Thyroid gland (tissue), 4 donors: ENCODE measurements around the gene TRIB2.

ENCODE experiments used
- POLR2A ChIP-seq, 2 donors: fragments of 450-650 bp; IDR thresholded peaks; one replicate each; pipeline ENCODE4 v1.6.1; 2017; ENCODE audit warnings: antibody characterized with exemption in 2 of 2, mild to moderate bottlenecking in 2 of 2, moderate library complexity in 1 of 2
- TF ChIP-seq, protein P1 (sequence below), 6 experiments: fragments of 200-600 bp in 3 of 6; fragments of 450-650 bp in 3 of 6; sonication (generic) in 3 of 6; IDR thresholded peaks; one replicate each; pipeline ENCODE4 v1.5.1; 2016 to 2019; ENCODE audit warnings: antibody characterized with exemption in 6 of 6, mild to moderate bottlenecking in 2 of 6, inconsistent platforms in 1 of 6, moderate library complexity in 1 of 6

- TF ChIP-seq, protein P1, sequence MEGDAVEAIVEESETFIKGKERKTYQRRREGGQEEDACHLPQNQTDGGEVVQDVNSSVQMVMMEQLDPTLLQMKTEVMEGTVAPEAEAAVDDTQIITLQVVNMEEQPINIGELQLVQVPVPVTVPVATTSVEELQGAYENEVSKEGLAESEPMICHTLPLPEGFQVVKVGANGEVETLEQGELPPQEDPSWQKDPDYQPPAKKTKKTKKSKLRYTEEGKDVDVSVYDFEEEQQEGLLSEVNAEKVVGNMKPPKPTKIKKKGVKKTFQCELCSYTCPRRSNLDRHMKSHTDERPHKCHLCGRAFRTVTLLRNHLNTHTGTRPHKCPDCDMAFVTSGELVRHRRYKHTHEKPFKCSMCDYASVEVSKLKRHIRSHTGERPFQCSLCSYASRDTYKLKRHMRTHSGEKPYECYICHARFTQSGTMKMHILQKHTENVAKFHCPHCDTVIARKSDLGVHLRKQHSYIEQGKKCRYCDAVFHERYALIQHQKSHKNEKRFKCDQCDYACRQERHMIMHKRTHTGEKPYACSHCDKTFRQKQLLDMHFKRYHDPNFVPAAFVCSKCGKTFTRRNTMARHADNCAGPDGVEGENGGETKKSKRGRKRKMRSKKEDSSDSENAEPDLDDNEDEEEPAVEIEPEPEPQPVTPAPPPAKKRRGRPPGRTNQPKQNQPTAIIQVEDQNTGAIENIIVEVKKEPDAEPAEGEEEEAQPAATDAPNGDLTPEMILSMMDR (IDR thresholded peaks at IDR 0.05), result no peak
- no peak for TF ChIP-seq POLR2A (IDR thresholded peaks at IDR 0.05)
These were observed 15.7 kb upstream of the TRIB2 start for GRCh38 chr2:12700989-12701388.
